HTERT RPE-1 (cell line): ENCODE data around the gene SOST.

Experiments used
- in situ Hi-C: fragments of 300-500 bp; cut with MboI; formaldehyde crosslinking; loops from 4 replicates; pipeline ENCODE4 v1.14.3; 2020; ENCODE audit warnings: low sequenced_read_pairs

SOST gene

GRCh38 chr17:43774304-43775250 is 16.0 kb upstream of the SOST start:
- in situ Hi-C loops, result no loop called here

- in situ Hi-C loops, result no loop called here
Observed at GRCh38 chr17:43772877-43773648, 14.5 kb upstream of the SOST start.

GRCh38 chr17:43771463-43771862 is 12.9 kb upstream of the SOST start:
- in situ Hi-C loops, result no loop called here

GRCh38 chr17:43770957-43771356 is 12.4 kb upstream of the SOST start:
- in situ Hi-C loops, result no loop called here

GRCh38 chr17:43769859-43770258 is 11.3 kb upstream of the SOST start:
- in situ Hi-C loops, result no loop called here

- in situ Hi-C loops, result no loop called here
Observed at GRCh38 chr17:43769426-43769825, 10.8 kb upstream of the SOST start.

- in situ Hi-C loops, result no loop called here
Observed at GRCh38 chr17:43768943-43769342, 10.4 kb upstream of the SOST start.

- in situ Hi-C loops, result no loop called here
Observed at GRCh38 chr17:43768382-43768781, 9.8 kb upstream of the SOST start.

- in situ Hi-C loops, result no loop called here
Observed at GRCh38 chr17:43767713-43768059, 9.1 kb upstream of the SOST start.

- in situ Hi-C loops, result no loop called here
Observed at GRCh38 chr17:43767053-43767712, 8.6 kb upstream of the SOST start.

- in situ Hi-C loops, result no loop called here
Observed at GRCh38 chr17:43766413-43767052, 7.9 kb upstream of the SOST start.

GRCh38 chr17:43760254-43760852 is 1.8 kb upstream of the SOST start:
- in situ Hi-C loops, result no loop called here

- in situ Hi-C loops, result no loop called here
Observed at GRCh38 chr17:43759836-43760235, 1.2 kb upstream of the SOST start.

GRCh38 chr17:43758086-43758485 is 505 bp downstream of the SOST start:
- in situ Hi-C loops, result no loop called here

GRCh38 chr17:43757171-43757660 is 1.4 kb downstream of the SOST start:
- in situ Hi-C loops, result no loop called here

GRCh38 chr17:43756201-43756600 is 2.4 kb downstream of the SOST start:
- in situ Hi-C loops, result no loop called here

GRCh38 chr17:43755389-43755875 is 3.2 kb downstream of the SOST start:
- in situ Hi-C loops, result no loop called here

GRCh38 chr17:43754947-43755346 is 3.6 kb downstream of the SOST start:
- in situ Hi-C loops, result no loop called here

- in situ Hi-C loops, result no loop called here
Observed at GRCh38 chr17:43753493-43754129, 5.0 kb downstream of the SOST start.

- in situ Hi-C loops, result no loop called here
Observed at GRCh38 chr17:43750153-43750552, 8.4 kb downstream of the SOST start.
